GM06990 (cell line): Measurements from ENCODE around the gene CHST13.
"Not testable (repeated sequence)": the region's sequence is repeated elsewhere in the genome, so short reads cannot be mapped to it uniquely, and the experiment has no call there.

Source experiments
- DNase-seq: peaks from one replicate; pipeline ENCODE4 v3.0.0-alpha.2; 2011; ENCODE audit not compliant: insufficient read length; ENCODE audit errors: extremely low read depth
- H3K27me3 ChIP-seq: replicated peaks from 2 replicates; pipeline ENCODE4 v1.6.0; 2011; ENCODE audit warnings: low read length; ENCODE audit not compliant: control insufficient read depth, insufficient read depth
- H3K36me3 ChIP-seq: 2 replicates; pipeline ENCODE4 v1.5.1; 2011; ENCODE audit warnings: low read length; ENCODE audit not compliant: control insufficient read depth, insufficient read depth
- H3K4me3 ChIP-seq: replicated peaks from 2 replicates; pipeline ENCODE4 v1.5.1; 2011; ENCODE audit warnings: low read depth, mild to moderate bottlenecking, control low read depth, low read length
- CTCF ChIP-seq: IDR thresholded peaks from 2 replicates; pipeline ENCODE4 v1.5.1; 2011; ENCODE audit warnings: low read length, control low read depth, mild to moderate bottlenecking, inconsistent platforms; ENCODE audit not compliant: insufficient read depth, poor library complexity, severe bottlenecking

Gene CHST13

GRCh38 chr3:126528800-126529541, 5.0 kb downstream of the CHST13 start:
- no peak for DNase-seq
- TF ChIP-seq CTCF = no peak
- no peaks in the 10 kb centered on the region for H3K36me3 ChIP-seq
- H3K4me3 ChIP-seq = no peak overlapping the region
- H3K27me3 ChIP-seq = peaks cover 1% of the 10 kb centered on the region; the same call in 1 of the 2 replicates

- Histone ChIP-seq H3K4me3 (no peak overlapping the region), H3K27me3 (peaks cover 1% of the 10 kb centered on the region; the same call in 1 of the 2 replicates), H3K36me3 (no peaks in the 10 kb centered on the region)
- no peak for TF ChIP-seq CTCF
- DNase-seq = no peak
These were observed 5.7 kb downstream of the CHST13 start for GRCh38 chr3:126529585-126530170.

- Histone ChIP-seq H3K4me3 (no peak overlapping the region), H3K36me3 (no peaks in the 10 kb centered on the region), H3K27me3 (peaks cover 1% of the 10 kb centered on the region; the same call in 1 of the 2 replicates)
- TF ChIP-seq CTCF = no peak
- no peak for DNase-seq
These were observed 6.5 kb downstream of the CHST13 start for GRCh38 chr3:126530171-126531050.

- H3K4me3 ChIP-seq = no peak overlapping the region
- no peaks in the 10 kb centered on the region; the same call in 1 of the 2 replicates for H3K27me3 ChIP-seq
- no peak for DNase-seq
- TF ChIP-seq CTCF = no peak
- H3K36me3 ChIP-seq = no peaks in the 10 kb centered on the region
These were observed 7.0 kb downstream of the CHST13 start for GRCh38 chr3:126531051-126531330.

GRCh38 chr3:126533506-126533905, 9.6 kb downstream of the CHST13 start:
- TF ChIP-seq CTCF = no peak
- no peak for DNase-seq
- Histone ChIP-seq H3K36me3 (no peaks in the 10 kb centered on the region), H3K4me3 (no peak overlapping the region), H3K27me3 (no peaks in the 10 kb centered on the region; the same call in 1 of the 2 replicates)

GRCh38 chr3:126534716-126535115, 10.8 kb downstream of the CHST13 start:
- H3K27me3 ChIP-seq, H3K4me3 ChIP-seq, H3K36me3 ChIP-seq, DNase-seq: not testable (repeated sequence)
